T follicular helper cell (primary cell): ENCODE data around the gene TAGAP.

Experiments
- DNase-seq: peaks from one replicate; pipeline ENCODE4 v3.0.0-alpha.2; 2020; ENCODE audit warnings: low read depth
- total RNA-seq, 2 experiments: gene quantifications; one replicate each; lab custom pipeline; 2026; lab: John Stamatoyannopoulos, UW

Gene TAGAP
- total RNA-seq, result 209 to 395 reads per million in 2 experiments

- DNase-seq, result peak; percentile 84
These were observed at the start of gene TAGAP for GRCh38 chr6:159044899-159045727. Gene TAGAP, minus strand, starts transcription at chr6:159044991. Its CDS starts 845 bp downstream, at chr6:159044146.

- no peak for DNase-seq
These were observed 49.0 kb upstream of the TAGAP start for GRCh38 chr6:159093609-159094443.

GRCh38 chr6:159092631-159093030 lies 47.8 kb upstream of the TAGAP start:
- no peak for DNase-seq

GRCh38 chr6:159090530-159091480 lies 46.0 kb upstream of the TAGAP start:
- DNase-seq, result no peak

- DNase-seq, result no peak
These were observed 45.1 kb upstream of the TAGAP start for GRCh38 chr6:159089909-159090308.

- no peak for DNase-seq
These were observed 44.7 kb upstream of the TAGAP start for GRCh38 chr6:159089443-159089842.

- no peak for DNase-seq
These were observed 41.3 kb upstream of the TAGAP start for GRCh38 chr6:159086033-159086618.

GRCh38 chr6:159085396-159085895 lies 40.7 kb upstream of the TAGAP start:
- no peak for DNase-seq

GRCh38 chr6:159084493-159085091 lies 39.8 kb upstream of the TAGAP start:
- DNase-seq, result no peak

- DNase-seq, result no peak
These were observed 38.4 kb upstream of the TAGAP start for GRCh38 chr6:159083146-159083545.

- DNase-seq, result no peak
These were observed 37.4 kb upstream of the TAGAP start for GRCh38 chr6:159082039-159082815.

GRCh38 chr6:159080217-159080976 lies 35.6 kb upstream of the TAGAP start:
- DNase-seq, result no peak

- DNase-seq, result no peak
These were observed 34.6 kb upstream of the TAGAP start for GRCh38 chr6:159079367-159079766.

- no peak for DNase-seq
These were observed 32.3 kb upstream of the TAGAP start for GRCh38 chr6:159077123-159077522.

GRCh38 chr6:159075506-159076228 lies 30.9 kb upstream of the TAGAP start:
- no peak for DNase-seq

GRCh38 chr6:159074876-159075275 lies 30.1 kb upstream of the TAGAP start:
- no peak for DNase-seq

GRCh38 chr6:159074120-159074684 lies 29.4 kb upstream of the TAGAP start:
- DNase-seq, result no peak
